Trophoblast cell (in vitro differentiated cells and primary cell): ENCODE data around the gene DYRK2.
A peak's percentile ranks its signal among the peaks of the same experiment; 100 is the strongest.

Experiments used
- DNase-seq, 2 donors: peaks; one replicate each; pipeline ENCODE4 v3.0.0-alpha.2; 2016
- H2AFZ ChIP-seq: 2 replicates; pipeline ENCODE4 v1.6.1; 2013; ENCODE audit warnings: low read length, moderate library complexity, mild to moderate bottlenecking; ENCODE audit not compliant: insufficient read depth, poor library complexity
- H2AK5ac ChIP-seq: 2 replicates; pipeline ENCODE4 v1.6.1; 2013; ENCODE audit warnings: mild to moderate bottlenecking, low read length
- H2BK120ac ChIP-seq: 2 replicates; pipeline ENCODE4 v1.6.1; 2013; ENCODE audit warnings: low read length, mild to moderate bottlenecking, moderate library complexity; ENCODE audit not compliant: insufficient read depth, poor library complexity
- H2BK12ac ChIP-seq: 2 replicates; pipeline ENCODE4 v1.6.1; 2013; ENCODE audit warnings: mild to moderate bottlenecking, low read length, moderate library complexity
- H2BK5ac ChIP-seq: 2 replicates; pipeline ENCODE4 v1.6.1; 2013; ENCODE audit warnings: low read length, low read depth, moderate library complexity, mild to moderate bottlenecking; ENCODE audit not compliant: poor library complexity
- H3K14ac ChIP-seq: 2 replicates; pipeline ENCODE4 v1.6.1; 2013; ENCODE audit warnings: mild to moderate bottlenecking, low read length
- H3K18ac ChIP-seq: 2 replicates; pipeline ENCODE4 v1.6.1; 2013; ENCODE audit warnings: mild to moderate bottlenecking, low read length
- H3K23ac ChIP-seq: 2 replicates; pipeline ENCODE4 v1.6.1; 2013; ENCODE audit warnings: low read length
- H3K27ac ChIP-seq: 2 replicates; pipeline ENCODE4 v1.5.1; 2013; ENCODE audit warnings: low read depth, mild to moderate bottlenecking, inconsistent platforms, low read length, moderate library complexity
- H3K27me3 ChIP-seq: 2 replicates; pipeline ENCODE4 v1.6.1; 2013; ENCODE audit warnings: inconsistent platforms, mild to moderate bottlenecking, low read length, moderate library complexity; ENCODE audit not compliant: insufficient read depth
- H3K36me3 ChIP-seq, 2 experiments: 1 replicate in 1 of 2; 2 replicates in 1 of 2; pipeline ENCODE4 v1.6.1; 2013; ENCODE audit warnings: low read length in 2 of 2, mild to moderate bottlenecking in 2 of 2, moderate library complexity in 1 of 2; ENCODE audit not compliant: insufficient read depth in 2 of 2, control insufficient read depth in 1 of 2
- H3K4ac ChIP-seq: 2 replicates; pipeline ENCODE4 v1.6.1; 2013; ENCODE audit warnings: low read depth, mild to moderate bottlenecking, low read length, moderate library complexity
- H3K4me1 ChIP-seq, 2 experiments: 1 replicate in 1 of 2; 2 replicates in 1 of 2; pipeline ENCODE4 v1.6.1; 2013; ENCODE audit warnings: low read length in 2 of 2, mild to moderate bottlenecking in 2 of 2, moderate library complexity in 1 of 2; ENCODE audit not compliant: insufficient read depth in 2 of 2, control insufficient read depth in 1 of 2
- H3K4me2 ChIP-seq: 2 replicates; pipeline ENCODE4 v1.6.1; 2013; ENCODE audit warnings: inconsistent platforms, mild to moderate bottlenecking, low read length, moderate library complexity
- H3K4me3 ChIP-seq: 2 replicates; pipeline ENCODE4 v1.5.1; 2013; ENCODE audit warnings: mild to moderate bottlenecking, low read depth, low read length, inconsistent platforms
- H3K79me1 ChIP-seq: one replicate; pipeline ENCODE4 v1.6.1; 2013; ENCODE audit warnings: low read length
- H3K79me2 ChIP-seq: 2 replicates; pipeline ENCODE4 v1.6.1; 2013; ENCODE audit warnings: low read length, mild to moderate bottlenecking; ENCODE audit not compliant: control insufficient read depth, insufficient read depth, poor library complexity
- H3K9ac ChIP-seq: 2 replicates; pipeline ENCODE4 v1.6.1; 2013; ENCODE audit warnings: mild to moderate bottlenecking, low read length
- H3K9me3 ChIP-seq: 2 replicates; pipeline ENCODE4 v1.6.1; 2013; ENCODE audit warnings: low read depth, mild to moderate bottlenecking, control low read depth, inconsistent platforms, low read length; ENCODE audit not compliant: insufficient read depth
- H4K12ac ChIP-seq: 2 replicates; pipeline ENCODE4 v1.6.1; 2013; ENCODE audit warnings: low read depth, mild to moderate bottlenecking, low read length, moderate library complexity
- H4K8ac ChIP-seq: 2 replicates; pipeline ENCODE4 v1.6.1; 2013; ENCODE audit warnings: low read depth, mild to moderate bottlenecking, low read length, moderate library complexity
- H4K91ac ChIP-seq: one replicate; pipeline ENCODE4 v1.6.1; 2013; ENCODE audit warnings: low read depth, mild to moderate bottlenecking, low read length, moderate library complexity
- WGBS: extraction: QIAGEN DNeasy Blood & Tissue Kit; methylation state at CpG from one replicate; pipeline ENCODE4 v1.1.7; 2013; ENCODE audit warnings: missing lambda C conversion rate; ENCODE audit not compliant: insufficient read length, insufficient coverage; ENCODE audit errors: extremely low coverage; 5-methylcytosine and 5-hydroxymethylcytosine counted together

DYRK2 gene

DNA sequence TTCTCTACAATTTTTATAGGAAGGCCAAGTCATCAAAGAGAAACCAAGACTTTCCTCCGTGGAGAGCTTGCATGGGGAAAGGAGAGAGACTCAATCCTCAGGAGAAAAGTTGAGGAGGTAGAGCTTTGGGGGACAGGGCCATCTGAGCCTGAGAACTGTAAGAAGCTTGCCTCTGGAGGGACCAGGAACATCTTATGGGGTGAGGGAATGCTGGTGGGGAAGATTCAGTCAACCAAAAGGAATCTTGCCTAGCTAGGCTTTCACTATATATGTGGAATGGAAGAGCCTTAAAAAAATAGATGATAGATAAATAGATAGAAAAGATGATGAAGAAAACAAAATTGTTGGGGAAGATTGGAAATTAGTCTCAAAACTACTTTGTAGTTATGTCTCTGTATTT, 63.5 kb downstream of the DYRK2 start:
- no peak overlapping the region for H4K8ac ChIP-seq
- WGBS = no CpG with 5 or more reads among the region's 1 CpG
- no peak overlapping the region for H4K12ac ChIP-seq
- H3K4me1 ChIP-seq = peaks cover 0 to 4% of the 10 kb centered on the region in 2 experiments
- H3K9me3 ChIP-seq = no peaks in the 10 kb centered on the region
- peaks cover 5% of the 10 kb centered on the region for H3K79me1 ChIP-seq
- H3K4me2 ChIP-seq = no peak overlapping the region
- H2BK120ac ChIP-seq = no peak overlapping the region
- no peaks in the 10 kb centered on the region for H3K79me2 ChIP-seq
- no peak overlapping the region for H3K14ac ChIP-seq
- H2AK5ac ChIP-seq = no peak overlapping the region
- H3K9ac ChIP-seq = no peak overlapping the region
- no peak overlapping the region for H2BK12ac ChIP-seq
- peak in 1 of 2 donors; percentile 35 for DNase-seq
- H3K27ac ChIP-seq = no peak overlapping the region
- no peak overlapping the region for H3K18ac ChIP-seq
- no peaks in the 10 kb centered on the region for H3K27me3 ChIP-seq
- no peak overlapping the region for H3K23ac ChIP-seq
- H3K36me3 ChIP-seq = no peaks in the 10 kb centered on the region
- no peak overlapping the region for H2BK5ac ChIP-seq
- no peak overlapping the region for H2AFZ ChIP-seq
- no peak overlapping the region for H3K4me3 ChIP-seq
- H4K91ac ChIP-seq = no peak overlapping the region
- H3K4ac ChIP-seq = no peak overlapping the region

DNA sequence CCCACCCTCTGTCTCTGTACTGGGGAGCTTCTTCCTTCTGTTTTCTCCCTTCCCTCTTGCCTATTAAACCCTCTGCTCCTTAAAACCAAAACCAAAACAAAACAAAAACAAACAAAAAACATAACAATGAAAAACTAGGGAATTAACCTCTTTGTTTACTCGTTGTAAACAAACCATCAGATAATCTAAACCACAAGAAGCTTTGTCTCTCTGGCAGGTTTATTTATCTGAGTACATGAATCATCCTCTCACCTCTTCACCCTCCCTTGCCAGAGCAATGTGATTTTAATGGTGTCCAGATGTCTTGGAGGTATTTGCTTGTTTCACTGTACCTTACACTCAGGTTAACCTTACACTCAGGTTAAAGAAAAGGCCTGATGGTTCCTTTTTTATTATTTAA, 66.1 kb downstream of the DYRK2 start:
- H4K8ac ChIP-seq = peak overlapping the region; percentile 27
- H3K23ac ChIP-seq = no peak overlapping the region
- H3K9ac ChIP-seq = no peak overlapping the region
- H3K18ac ChIP-seq = peak overlapping the region; percentile 71
- H2BK120ac ChIP-seq = no peak overlapping the region
- no peak overlapping the region for H3K4ac ChIP-seq
- peaks cover 9% of the 10 kb centered on the region for H3K79me1 ChIP-seq
- H2AFZ ChIP-seq = no peak overlapping the region
- no peak overlapping the region for H3K4me2 ChIP-seq
- H4K12ac ChIP-seq = no peak overlapping the region
- no peaks in the 10 kb centered on the region for H3K27me3 ChIP-seq
- H2BK12ac ChIP-seq = peak overlapping the region; percentile 72
- H3K4me1 ChIP-seq = peaks cover 0 to 7% of the 10 kb centered on the region in 2 experiments
- no peak overlapping the region for H2AK5ac ChIP-seq
- H2BK5ac ChIP-seq = no peak overlapping the region
- no CpG with 5 or more reads among the region's 1 CpG for WGBS
- H3K79me2 ChIP-seq = peaks cover 2% of the 10 kb centered on the region
- no peak overlapping the region for H4K91ac ChIP-seq
- no peak overlapping the region for H3K14ac ChIP-seq
- no peaks in the 10 kb centered on the region for H3K36me3 ChIP-seq
- no peaks in the 10 kb centered on the region for H3K9me3 ChIP-seq
- no peak overlapping the region for H3K4me3 ChIP-seq
- no peak overlapping the region for H3K27ac ChIP-seq
- no peak for DNase-seq
